ENCODE measurements around the gene LRRC37A. TPM values are rescaled to one million over a fixed set of nuclear protein-coding genes. Genes with fewer than 3 reads are reported as not detected.
"Not testable (repeated sequence)": the region's sequence is repeated elsewhere in the genome, so short reads cannot be mapped to it uniquely, and the experiment has no call there.

Gene LRRC37A
- total RNA-seq, 1 donor from 2014 or later: 3.4 TPM

DNA sequence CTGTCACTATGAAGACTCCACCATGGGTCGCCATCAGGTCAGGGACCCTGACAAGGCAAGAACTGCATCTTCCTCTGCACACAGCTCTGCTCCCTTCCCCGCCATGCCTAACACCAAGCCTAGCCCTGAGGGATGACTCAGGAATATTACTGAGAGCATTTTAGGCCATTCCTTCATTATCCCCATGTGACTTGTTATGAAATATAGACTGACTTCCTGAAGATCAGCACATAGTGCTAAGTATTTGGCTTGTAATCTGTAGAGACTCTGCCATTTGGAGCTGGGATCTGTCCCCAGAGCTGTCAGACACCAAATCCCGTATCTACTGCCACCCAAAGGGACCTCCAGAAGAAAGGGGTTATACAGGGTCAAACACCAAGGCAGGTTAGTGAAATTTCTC is 47.2 kb downstream of the LRRC37A start:
- H3K27ac ChIP-seq; H3K36me3 ChIP-seq; H3K4me3 ChIP-seq; H3K27me3 ChIP-seq; H3K9me3 ChIP-seq; intact Hi-C loops (cut with DNase I); DNase-seq (ENCODE audit: extremely low spot score in 2 of 2); H3K4me1 ChIP-seq: not testable (repeated sequence)

DNA sequence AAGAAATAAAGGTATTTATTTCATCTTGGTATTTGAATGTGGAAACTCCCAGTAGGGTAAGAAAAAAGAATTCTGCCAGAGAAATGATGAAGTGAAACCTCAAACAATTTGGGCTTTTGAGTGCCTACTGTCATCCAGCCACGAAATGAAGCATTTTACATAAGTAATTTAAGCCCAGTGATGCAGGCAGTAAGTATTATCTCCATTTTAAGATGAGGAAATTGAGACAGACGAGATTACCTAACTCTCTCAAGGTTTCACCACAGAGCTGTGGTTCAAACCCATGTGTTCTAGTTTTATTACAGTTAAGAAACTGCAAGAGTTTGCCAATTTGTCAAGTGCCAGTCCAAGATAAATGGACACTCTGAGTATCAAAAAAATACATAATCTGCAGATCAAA is 53.4 kb downstream of the LRRC37A start:
- H3K36me3 ChIP-seq; DNase-seq (ENCODE audit: extremely low spot score in 2 of 2); H3K4me1 ChIP-seq; H3K9me3 ChIP-seq; H3K27me3 ChIP-seq; H3K4me3 ChIP-seq; H3K27ac ChIP-seq; intact Hi-C loops (cut with DNase I): not testable (repeated sequence)

DNA sequence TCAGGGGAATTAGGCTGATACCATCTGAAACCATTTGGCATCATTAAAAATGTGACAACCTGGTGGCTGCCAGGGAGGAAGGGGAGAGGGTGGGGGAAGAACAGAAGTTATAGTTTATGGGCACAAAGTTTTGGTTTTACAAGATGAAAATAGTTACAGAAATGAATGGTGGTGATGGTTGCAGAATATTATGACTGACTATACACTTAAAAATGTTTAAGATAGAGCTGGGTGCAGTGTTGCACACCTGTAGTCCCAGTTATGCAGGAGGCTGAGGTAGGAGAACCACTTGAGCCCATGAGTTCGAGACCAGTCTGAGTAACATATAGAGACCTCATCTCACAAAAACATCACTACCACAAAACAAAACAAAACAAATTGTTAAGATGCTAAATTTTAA is 54.1 kb downstream of the LRRC37A start:
- H3K4me1 ChIP-seq; H3K9me3 ChIP-seq; H3K27ac ChIP-seq; H3K27me3 ChIP-seq; intact Hi-C loops (cut with DNase I); H3K4me3 ChIP-seq; DNase-seq (ENCODE audit: extremely low spot score in 2 of 2); H3K36me3 ChIP-seq: not testable (repeated sequence)

DNA sequence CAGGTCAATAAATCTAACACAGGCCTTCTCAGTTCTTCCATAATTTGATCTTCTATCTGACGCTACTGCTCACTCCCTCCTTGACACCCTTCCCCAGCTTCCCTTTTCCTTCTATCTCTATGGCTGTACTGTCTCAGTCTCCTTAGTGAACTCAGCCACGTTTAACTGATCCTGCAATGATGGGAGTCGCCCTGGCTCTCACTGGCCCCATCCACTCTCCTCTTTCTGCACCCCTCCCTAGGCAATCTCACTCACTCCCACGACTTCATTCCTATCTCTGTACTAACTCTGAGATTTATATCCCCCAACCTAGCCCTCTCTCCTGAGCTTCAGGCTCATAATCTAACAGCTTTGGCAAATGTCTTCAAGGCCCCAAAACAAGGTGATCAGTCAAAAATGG is 58.9 kb downstream of the LRRC37A start:
- DNase-seq (ENCODE audit: extremely low spot score in 2 of 2); H3K9me3 ChIP-seq; intact Hi-C loops (cut with DNase I); H3K27ac ChIP-seq; H3K27me3 ChIP-seq; H3K4me3 ChIP-seq; H3K4me1 ChIP-seq; H3K36me3 ChIP-seq: not testable (repeated sequence)

DNA sequence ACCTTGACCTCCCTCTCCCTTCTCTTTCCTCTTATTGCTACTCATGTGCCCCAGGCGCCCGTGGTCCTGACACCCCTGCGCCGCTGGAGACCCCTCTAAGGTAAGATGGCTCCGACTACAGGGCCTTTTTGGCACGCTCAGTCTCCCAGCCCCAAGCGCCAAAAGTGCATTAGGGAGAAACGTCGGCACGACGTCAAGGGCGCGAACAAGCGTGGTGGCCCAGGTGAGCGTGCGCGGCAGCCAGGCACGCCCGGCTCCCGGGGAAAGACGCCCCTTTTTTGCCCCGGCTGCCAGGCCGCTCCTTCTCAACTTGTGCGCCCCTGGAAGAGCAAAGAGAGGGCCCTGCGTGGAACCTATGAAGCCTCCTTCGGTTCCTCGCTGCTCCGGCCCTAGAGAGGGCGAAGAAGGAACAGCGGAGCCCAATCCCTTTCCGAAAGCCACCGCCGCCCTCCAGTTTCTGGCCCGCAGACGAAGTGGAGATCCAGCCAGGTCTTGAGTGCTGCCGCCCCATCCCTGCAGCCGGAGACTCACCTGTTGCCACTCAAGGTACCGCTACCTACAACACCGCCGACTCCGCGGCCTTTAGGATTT is 66.3 kb downstream of the LRRC37A start:
- H3K9me3 ChIP-seq; H3K27ac ChIP-seq; H3K4me3 ChIP-seq; H3K27me3 ChIP-seq; DNase-seq (ENCODE audit: extremely low spot score in 2 of 2); H3K4me1 ChIP-seq; H3K36me3 ChIP-seq; intact Hi-C loops (cut with DNase I): not testable (repeated sequence)

DNA sequence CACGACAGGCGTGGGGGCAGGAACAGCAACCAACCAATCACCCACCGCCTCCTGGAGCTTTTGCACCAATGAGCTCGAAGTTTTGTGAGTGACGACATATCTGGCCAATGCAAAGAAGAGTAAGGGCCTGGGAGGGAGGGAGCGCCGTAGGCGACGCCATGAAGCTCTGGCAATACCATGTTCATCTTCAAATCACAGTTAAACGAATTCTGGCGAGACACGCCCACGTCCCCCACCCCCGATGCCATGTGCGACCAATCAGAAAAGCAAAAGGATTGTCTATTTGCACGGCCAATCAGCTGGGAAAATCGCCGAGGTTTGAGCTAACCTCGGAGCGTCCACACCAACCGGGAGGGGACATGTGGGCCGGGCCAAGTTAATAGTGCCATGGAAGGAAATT is 66.8 kb downstream of the LRRC37A start, which contains the start of gene ARL17B:
Gene ARL17B, minus strand, starts transcription at position 12 of the 400 bp plus-strand sequence. CDS start 3,369 bp downstream, outside the sequence.
- H3K9me3 ChIP-seq; H3K4me1 ChIP-seq; H3K27ac ChIP-seq; H3K27me3 ChIP-seq; H3K4me3 ChIP-seq; H3K36me3 ChIP-seq; DNase-seq (ENCODE audit: extremely low spot score in 2 of 2); intact Hi-C loops (cut with DNase I): not testable (repeated sequence)

DNA sequence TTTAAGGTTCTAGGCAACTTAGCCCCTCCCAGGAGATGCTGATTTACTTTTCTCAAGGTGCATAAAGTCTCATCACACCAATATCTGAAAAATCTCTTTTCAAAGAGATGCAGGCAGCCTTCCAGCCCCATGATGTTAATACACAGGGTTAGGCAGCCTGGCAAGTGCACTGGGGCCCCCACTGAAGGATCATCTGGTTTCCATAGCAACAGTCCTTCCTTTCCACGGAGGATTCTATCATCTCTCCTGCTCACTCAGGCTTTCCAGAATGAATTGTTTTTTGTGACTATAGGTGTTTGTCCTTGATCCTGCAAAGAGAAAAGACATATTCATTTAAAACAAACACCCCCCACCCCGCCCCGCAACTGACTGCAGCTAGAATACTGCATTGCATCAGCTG is 72.6 kb downstream of the LRRC37A start:
- intact Hi-C loops (cut with DNase I); H3K27me3 ChIP-seq; H3K27ac ChIP-seq; DNase-seq (ENCODE audit: extremely low spot score in 2 of 2); H3K9me3 ChIP-seq; H3K4me1 ChIP-seq; H3K36me3 ChIP-seq; H3K4me3 ChIP-seq: not testable (repeated sequence)

DNA sequence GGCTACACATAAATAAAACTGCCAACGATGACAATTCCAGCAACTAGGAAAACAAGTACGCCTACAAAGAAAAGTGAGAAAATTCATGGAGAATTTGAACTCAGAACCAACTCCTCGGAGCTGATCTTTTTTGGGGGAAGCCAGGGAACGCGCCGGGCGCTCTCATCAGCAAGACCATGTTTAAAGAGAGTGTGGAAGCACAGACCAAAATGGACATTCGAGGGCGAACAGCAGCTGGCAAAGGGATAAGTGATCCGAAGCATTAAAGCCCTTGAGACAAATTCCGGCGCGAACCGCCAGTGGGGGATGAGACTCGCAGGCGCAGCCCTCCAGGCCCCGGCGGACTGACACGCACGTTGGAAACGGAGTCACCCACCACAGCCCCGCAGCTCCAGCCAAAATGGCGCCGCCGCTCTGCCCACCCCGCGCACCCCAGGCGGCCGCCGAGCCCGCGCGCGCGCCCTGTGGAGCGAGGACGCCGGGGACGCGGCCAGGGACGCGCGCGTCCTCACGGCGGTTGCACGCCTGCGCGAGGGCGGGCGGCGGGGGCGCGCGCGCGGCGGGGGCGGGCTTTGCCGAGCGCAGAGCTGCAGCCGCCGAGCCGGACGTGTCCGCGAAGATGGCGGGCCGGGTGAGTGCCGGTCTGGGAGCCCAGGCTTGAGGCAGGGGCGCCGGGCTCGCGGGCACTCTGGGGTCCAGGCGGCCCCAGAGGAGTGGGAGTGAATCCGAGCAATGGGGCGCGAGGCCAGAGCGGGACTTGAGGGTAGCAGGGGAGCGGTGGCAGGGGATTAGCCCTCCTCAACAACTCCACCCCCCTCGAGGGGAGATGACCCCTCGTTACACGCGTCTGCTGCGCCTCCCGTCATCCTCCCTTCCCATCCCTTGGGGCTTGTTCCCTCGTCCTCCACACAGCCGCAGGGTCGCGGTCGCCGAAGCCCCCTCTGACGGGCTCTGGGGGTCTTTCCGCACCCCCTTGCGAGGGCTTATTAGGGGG is 77.6 kb downstream of the LRRC37A start:
- H3K27ac ChIP-seq; H3K9me3 ChIP-seq; H3K4me3 ChIP-seq; H3K4me1 ChIP-seq; DNase-seq (ENCODE audit: extremely low spot score in 2 of 2); intact Hi-C loops (cut with DNase I); H3K36me3 ChIP-seq; H3K27me3 ChIP-seq: not testable (repeated sequence)

DNA sequence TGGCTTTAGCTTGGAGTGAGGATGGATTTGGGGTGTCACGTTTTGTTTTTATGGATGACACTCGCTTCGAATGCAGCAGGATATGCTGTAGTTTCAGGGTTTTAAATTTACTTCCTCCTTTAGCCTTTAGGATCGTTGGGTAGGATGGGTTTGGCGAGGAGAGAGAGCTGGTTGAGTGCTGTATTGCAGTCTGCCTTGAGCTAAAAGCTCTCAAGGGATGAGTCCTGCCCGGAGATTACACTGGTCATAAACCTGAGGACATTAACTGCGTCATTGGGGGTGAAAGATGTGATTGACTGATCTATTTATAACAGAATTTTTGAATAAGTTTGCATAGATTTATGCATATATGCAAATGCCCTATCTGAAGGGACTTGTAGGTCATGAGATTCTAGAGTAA is 78.5 kb downstream of the LRRC37A start:
- DNase-seq (ENCODE audit: extremely low spot score in 2 of 2); H3K4me3 ChIP-seq; H3K4me1 ChIP-seq; intact Hi-C loops (cut with DNase I); H3K9me3 ChIP-seq; H3K27me3 ChIP-seq; H3K27ac ChIP-seq; H3K36me3 ChIP-seq: not testable (repeated sequence)

DNA sequence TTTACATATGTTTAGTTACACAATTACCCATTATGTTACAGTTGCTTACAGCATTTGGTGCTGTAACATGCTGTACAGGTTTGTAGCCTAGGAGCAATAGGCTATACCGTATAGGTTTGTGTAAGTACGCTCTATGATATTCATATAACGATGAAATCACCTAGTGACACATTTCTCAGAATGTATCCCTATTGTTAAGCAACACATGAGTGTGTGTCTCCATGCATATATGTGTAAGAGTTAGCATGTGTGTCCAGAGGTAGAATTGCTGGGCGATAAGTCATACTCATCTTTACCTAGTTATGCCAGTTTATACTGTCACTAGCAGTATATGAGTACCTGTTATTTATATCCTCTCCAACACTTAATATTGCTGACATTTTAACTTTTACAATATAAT is 88.2 kb downstream of the LRRC37A start:
- H3K4me3 ChIP-seq; intact Hi-C loops (cut with DNase I); H3K4me1 ChIP-seq; H3K9me3 ChIP-seq; H3K36me3 ChIP-seq; H3K27ac ChIP-seq; DNase-seq (ENCODE audit: extremely low spot score in 2 of 2); H3K27me3 ChIP-seq: not testable (repeated sequence)

DNA sequence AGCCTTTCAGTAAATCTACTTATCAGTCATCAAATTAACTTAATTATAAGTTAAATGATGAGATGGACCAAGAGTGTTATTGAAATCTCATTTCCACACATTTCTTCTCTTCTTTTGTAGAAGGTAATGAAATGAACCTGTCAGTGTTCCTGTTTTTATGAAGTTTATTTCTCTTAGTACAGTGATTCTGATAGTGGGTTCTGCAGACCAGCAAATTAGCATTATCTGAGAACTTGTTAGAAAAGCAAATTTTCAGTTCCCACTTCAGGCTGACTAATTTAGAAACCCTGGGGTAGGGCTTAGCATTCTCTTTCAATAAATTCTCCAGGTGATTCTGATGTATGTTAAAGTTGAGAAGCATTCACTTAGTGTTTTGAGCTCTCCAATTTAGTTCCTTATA is 90.6 kb downstream of the LRRC37A start:
- H3K27me3 ChIP-seq; H3K4me1 ChIP-seq; DNase-seq (ENCODE audit: extremely low spot score in 2 of 2); H3K4me3 ChIP-seq; H3K36me3 ChIP-seq; intact Hi-C loops (cut with DNase I); H3K9me3 ChIP-seq; H3K27ac ChIP-seq: not testable (repeated sequence)

Data from vagina (tissue), 2 donors.